ENCODE results near the gene TRAPPC4.
"Not testable (repeated sequence)": the region's sequence is repeated elsewhere in the genome, so short reads cannot be mapped to it uniquely, and the experiment has no call there.

Gene TRAPPC4

GRCh38 chr11:119014209-119014924, 4.2 kb upstream of the TRAPPC4 start:
- no peak for DNase-seq

- DNase-seq: no peak
Measured at GRCh38 chr11:119015054-119015611, 3.4 kb upstream of the TRAPPC4 start.

DNA sequence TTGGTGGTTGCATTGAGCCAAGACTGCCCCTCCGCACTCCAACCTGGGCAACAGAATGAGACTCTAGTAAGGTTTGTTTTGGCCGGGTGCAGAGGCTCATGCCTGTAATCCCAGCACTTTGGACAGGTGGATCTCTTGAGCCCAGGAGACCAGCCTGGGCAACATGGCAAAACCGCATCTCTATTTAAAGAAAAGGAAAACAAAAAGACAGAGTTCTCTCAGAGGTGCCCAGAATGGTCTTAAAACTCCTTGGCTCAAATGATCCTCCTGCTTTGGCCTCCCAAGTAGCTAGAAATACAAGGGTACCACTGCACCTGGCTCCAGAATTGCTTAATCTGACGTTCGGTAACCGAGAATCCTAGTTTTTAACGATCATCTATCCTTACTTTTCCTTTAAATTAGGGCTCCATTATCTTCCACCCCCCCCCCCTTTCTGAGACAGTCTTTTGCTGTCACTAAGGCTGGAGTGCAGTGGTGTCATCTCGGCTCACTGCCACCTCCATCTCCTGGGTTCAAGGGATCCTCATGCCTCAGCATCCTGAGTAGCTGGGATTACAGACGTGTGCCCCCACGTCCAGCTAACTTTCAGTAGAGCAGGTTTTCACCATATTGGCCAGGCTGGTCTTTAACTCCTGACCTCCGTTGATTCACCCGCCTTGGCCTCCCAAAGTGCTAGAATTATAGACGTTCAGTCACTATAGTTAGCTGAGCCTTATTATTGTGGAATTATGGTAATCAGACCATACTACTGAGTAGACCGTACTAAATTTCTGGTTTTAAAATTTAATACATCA, 2.2 kb upstream of the TRAPPC4 start:
- DNase-seq: no peak

GRCh38 chr11:119017377-119017776, 1.2 kb upstream of the TRAPPC4 start:
- not testable (repeated sequence) for DNase-seq

- no peak for DNase-seq
Measured at GRCh38 chr11:119019996-119020395, 1.4 kb downstream of the TRAPPC4 start.

- no peak for DNase-seq
Measured at GRCh38 chr11:119021631-119022030, 3.1 kb downstream of the TRAPPC4 start.

DNA sequence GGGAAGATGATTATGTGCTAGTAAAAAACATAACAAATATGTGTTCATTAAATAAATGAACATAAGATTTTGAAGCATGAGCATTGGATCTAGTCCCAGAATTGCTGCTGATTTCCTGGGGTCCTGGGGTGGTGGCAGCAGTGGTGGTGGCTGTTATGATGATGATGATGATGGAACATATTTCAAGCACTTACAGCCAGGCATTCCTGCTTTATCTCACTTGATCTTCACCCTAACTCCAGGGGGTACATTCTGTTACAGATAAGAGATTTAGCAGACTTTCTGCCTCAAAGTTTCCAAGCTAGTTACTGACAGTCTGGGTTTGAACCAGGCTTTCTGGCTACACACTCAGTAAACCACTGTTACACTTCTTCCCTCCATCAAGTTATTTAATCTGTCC, 5.2 kb downstream of the TRAPPC4 start:
- DNase-seq: no peak

- DNase-seq: no peak
Measured at GRCh38 chr11:119024430-119025098, 6.0 kb downstream of the TRAPPC4 start.

DNA sequence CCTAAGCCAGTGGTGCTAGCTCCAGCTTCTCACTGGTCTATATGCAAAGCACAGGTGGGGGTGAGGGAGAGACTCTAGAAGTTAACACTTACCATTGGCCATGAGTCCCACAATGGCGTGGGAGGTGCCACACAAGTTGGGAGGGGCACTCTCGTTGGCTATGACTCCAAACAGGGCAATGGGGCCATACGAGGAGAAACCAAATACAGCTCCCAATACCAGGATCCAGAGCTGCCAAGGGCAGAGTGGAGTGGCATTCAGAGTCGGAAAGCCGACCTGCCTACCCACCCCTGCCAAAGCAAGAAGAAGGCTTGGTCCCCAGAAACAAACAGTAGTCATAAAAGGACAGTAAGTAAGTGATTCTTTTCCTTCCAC, 6.5 kb downstream of the TRAPPC4 start:
- no peak for DNase-seq

- no peak for DNase-seq
Measured at GRCh38 chr11:119025541-119025940, 7.0 kb downstream of the TRAPPC4 start.

- no peak for DNase-seq
Measured at GRCh38 chr11:119025978-119026766, 7.6 kb downstream of the TRAPPC4 start.

- no peak for DNase-seq
Measured at GRCh38 chr11:119026970-119027369, 8.4 kb downstream of the TRAPPC4 start.

- DNase-seq: no peak
Measured at GRCh38 chr11:119027561-119028345, 9.2 kb downstream of the TRAPPC4 start.

GRCh38 chr11:119028346-119029068, 9.9 kb downstream of the TRAPPC4 start:
- DNase-seq: no peak

DNA sequence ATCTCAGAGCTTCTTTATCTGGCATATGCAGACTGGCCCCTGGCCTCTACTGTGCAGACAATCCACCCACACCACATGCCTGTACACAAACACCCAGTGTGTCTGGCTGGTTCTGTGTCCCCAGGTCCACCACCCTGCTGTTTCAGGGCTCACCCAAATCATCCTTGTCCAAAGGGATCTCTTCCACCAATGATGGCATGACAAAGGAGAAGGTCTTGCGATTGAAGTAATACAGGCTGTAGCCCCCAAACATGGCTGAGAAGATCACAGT, 10.4 kb downstream of the TRAPPC4 start:
- no peak for DNase-seq

GRCh38 chr11:119029340-119030028, 10.9 kb downstream of the TRAPPC4 start:
- no peak for DNase-seq

- DNase-seq: no peak
Measured at GRCh38 chr11:119030029-119030328, 11.4 kb downstream of the TRAPPC4 start.

- peak; percentile 96 for DNase-seq
Measured at GRCh38 chr11:119030329-119031047, 11.9 kb downstream of the TRAPPC4 start, which contains the start of gene SLC37A4. TSS of gene SLC37A4 (minus strand) at chr11:119030877.

GRCh38 chr11:119031912-119032280, 13.3 kb downstream of the TRAPPC4 start:
- no peak for DNase-seq

DNA sequence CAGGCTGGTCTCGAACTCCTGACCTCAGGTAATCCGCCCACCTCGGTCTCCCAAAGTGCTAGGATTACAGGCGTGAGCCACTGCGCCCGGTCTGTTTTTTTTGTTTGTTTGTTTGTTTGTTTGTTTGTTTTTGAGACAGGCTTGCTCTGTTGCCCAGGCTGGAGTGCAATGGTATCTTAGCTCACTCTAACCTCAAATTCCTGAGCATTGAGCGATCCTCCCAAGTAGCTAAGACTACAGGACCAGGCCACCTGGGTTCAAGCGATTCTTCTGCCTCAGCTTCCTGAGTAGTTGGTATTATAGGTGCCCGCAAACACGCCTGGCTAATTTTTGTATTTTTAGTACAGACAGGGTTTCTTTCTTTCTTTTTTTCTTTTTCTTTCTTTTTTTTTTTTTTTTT, 14.9 kb downstream of the TRAPPC4 start:
- DNase-seq: not testable (repeated sequence)
